H9 (cell line): ENCODE data around the gene SCRN1. TPM values are rescaled to one million over a fixed set of nuclear protein-coding genes. Genes with fewer than 3 reads are reported as not detected.

Experiments used
- DNase-seq: peaks from one replicate; pipeline ENCODE4 v3.0.0-alpha.2; 2017
- H2AFZ ChIP-seq: one replicate; pipeline ENCODE4 v1.6.1; 2013; ENCODE audit warnings: mild to moderate bottlenecking, low read length, control low read depth, moderate library complexity
- H2AK5ac ChIP-seq: 2 replicates; pipeline ENCODE4 v1.6.1; 2013; ENCODE audit warnings: low read length, control low read depth, mixed read lengths; ENCODE audit not compliant: insufficient read length
- H2BK120ac ChIP-seq: one replicate; pipeline ENCODE4 v1.6.1; 2013; ENCODE audit warnings: low read depth, mild to moderate bottlenecking, low read length, control low read depth, inconsistent platforms; ENCODE audit not compliant: poor library complexity, severe bottlenecking
- H2BK12ac ChIP-seq: 2 replicates; pipeline ENCODE4 v1.6.1; 2013; ENCODE audit warnings: low read length, control low read depth, mixed read lengths, low read depth; ENCODE audit not compliant: insufficient read length
- H2BK15ac ChIP-seq: 2 replicates; pipeline ENCODE4 v1.6.1; 2013; ENCODE audit warnings: low read depth, low read length, control low read depth
- H2BK20ac ChIP-seq: one replicate; pipeline ENCODE4 v1.6.1; 2013; ENCODE audit warnings: low read depth, mild to moderate bottlenecking, low read length, control low read depth, inconsistent platforms; ENCODE audit not compliant: poor library complexity, severe bottlenecking
- H2BK5ac ChIP-seq: 2 replicates; pipeline ENCODE4 v1.6.1; 2013; ENCODE audit warnings: low read length, control low read depth, mixed read lengths; ENCODE audit not compliant: insufficient read length
- H3K14ac ChIP-seq: 2 replicates; pipeline ENCODE4 v1.6.1; 2013; ENCODE audit warnings: low read length, control low read depth; ENCODE audit not compliant: insufficient read depth
- H3K18ac ChIP-seq: 2 replicates; pipeline ENCODE4 v1.6.1; 2013; ENCODE audit warnings: low read depth, mild to moderate bottlenecking, mixed read lengths, low read length, control low read depth; ENCODE audit not compliant: insufficient read length
- H3K23ac ChIP-seq: 2 replicates; pipeline ENCODE4 v1.6.1; 2013; ENCODE audit warnings: low read length, control low read depth, mixed read lengths, low read depth; ENCODE audit not compliant: insufficient read length
- H3K23me2 ChIP-seq: 2 replicates; pipeline ENCODE4 v1.6.1; 2013; ENCODE audit warnings: low read depth, mild to moderate bottlenecking, mixed read lengths, low read length, control low read depth; ENCODE audit not compliant: insufficient read length, poor library complexity, severe bottlenecking
- H3K27ac ChIP-seq: 2 replicates; pipeline ENCODE4 v1.5.1; 2013; ENCODE audit warnings: low read length, control low read depth, mixed read lengths, low read depth; ENCODE audit not compliant: insufficient read length
- H3K27me3 ChIP-seq: 2 replicates; pipeline ENCODE4 v1.6.1; 2013; ENCODE audit warnings: low read length, control low read depth, inconsistent platforms; ENCODE audit not compliant: insufficient read depth
- H3K4ac ChIP-seq: 2 replicates; pipeline ENCODE4 v1.6.1; 2013; ENCODE audit warnings: low read depth, mild to moderate bottlenecking, control low read depth, inconsistent platforms, low read length, moderate library complexity
- H3K4me1 ChIP-seq: 2 replicates; pipeline ENCODE4 v1.6.1; 2013; ENCODE audit warnings: low read length, control low read depth, inconsistent platforms; ENCODE audit not compliant: insufficient read depth
- H3K4me2 ChIP-seq: 2 replicates; pipeline ENCODE4 v1.6.1; 2013; ENCODE audit warnings: low read length, control low read depth, mixed read lengths; ENCODE audit not compliant: insufficient read length, insufficient read depth
- H3K56ac ChIP-seq: 2 replicates; pipeline ENCODE4 v1.6.1; 2013; ENCODE audit warnings: low read depth, mild to moderate bottlenecking, mixed read lengths, low read length, control low read depth; ENCODE audit not compliant: insufficient read length
- H3K79me1 ChIP-seq: 2 replicates; pipeline ENCODE4 v1.6.1; 2013; ENCODE audit warnings: low read depth, mild to moderate bottlenecking, moderate library complexity, low read length, control low read depth, inconsistent platforms; ENCODE audit not compliant: insufficient read depth, poor library complexity, severe bottlenecking
- H3K79me2 ChIP-seq: 2 replicates; pipeline ENCODE4 v1.6.1; 2013; ENCODE audit warnings: low read length, control low read depth, inconsistent platforms; ENCODE audit not compliant: insufficient read depth
- H3K9ac ChIP-seq: 2 replicates; pipeline ENCODE4 v1.6.1; 2013; ENCODE audit warnings: low read length, control low read depth, mixed read lengths; ENCODE audit not compliant: insufficient read length; ENCODE audit errors: extremely low read depth
- H3K9me3 ChIP-seq: one replicate; pipeline ENCODE4 v1.6.1; 2013; ENCODE audit warnings: low read depth, low read length, inconsistent platforms; ENCODE audit not compliant: control insufficient read depth
- H3T11ph ChIP-seq: one replicate; pipeline ENCODE4 v1.6.1; 2013; ENCODE audit warnings: mild to moderate bottlenecking, low read length, control low read depth, inconsistent platforms
- H4K20me1 ChIP-seq: one replicate; pipeline ENCODE4 v1.6.1; 2013; ENCODE audit not compliant: control insufficient read depth, insufficient read length, insufficient read depth
- H4K5ac ChIP-seq: 2 replicates; pipeline ENCODE4 v1.6.1; 2013; ENCODE audit warnings: low read depth, mild to moderate bottlenecking, mixed read lengths, low read length, control low read depth; ENCODE audit not compliant: insufficient read length
- H4K8ac ChIP-seq: replicated peaks from 2 replicates; pipeline ENCODE4 v1.6.1; 2013; ENCODE audit warnings: low read length, control low read depth, mixed read lengths, low read depth; ENCODE audit not compliant: insufficient read length
- H4K91ac ChIP-seq: 2 replicates; pipeline ENCODE4 v1.6.1; 2013; ENCODE audit warnings: low read depth, mild to moderate bottlenecking, moderate library complexity, mixed read lengths, low read length, control low read depth; ENCODE audit not compliant: insufficient read length
- H3K27ac Mint-ChIP-seq, 3 experiments: 2 replicates in 2 of 3; 3 replicates in 1 of 3; pipeline ENCODE4 v1.8.0; 2020 to 2021; ENCODE audit warnings: mixed read lengths in 3 of 3, mild to moderate bottlenecking in 1 of 3, moderate library complexity in 1 of 3
- H3K27me3 Mint-ChIP-seq: 2 replicates; pipeline ENCODE4 v1.8.0; 2021; ENCODE audit warnings: low read depth, mild to moderate bottlenecking, moderate library complexity, mixed read lengths
- H3K36me3 Mint-ChIP-seq, 3 experiments: 2 replicates in 2 of 3; 3 replicates in 1 of 3; pipeline ENCODE4 v1.8.0; 2020 to 2021; ENCODE audit warnings: low read depth in 3 of 3, mixed read lengths in 3 of 3; ENCODE audit not compliant: insufficient read depth in 1 of 3
- H3K4me1 Mint-ChIP-seq, 2 experiments: 2 replicates each; pipeline ENCODE4 v1.8.0; 2020; ENCODE audit warnings: mixed read lengths in 2 of 2
- H3K4me3 Mint-ChIP-seq, 2 experiments: 2 replicates in 1 of 2; 3 replicates in 1 of 2; pipeline ENCODE4 v1.8.0; 2020 to 2021; ENCODE audit warnings: mild to moderate bottlenecking in 2 of 2, mixed read lengths in 2 of 2, moderate library complexity in 1 of 2
- H3K9me3 Mint-ChIP-seq, 2 experiments: 2 replicates in 1 of 2; 3 replicates in 1 of 2; pipeline ENCODE4 v1.8.0; 2020; ENCODE audit warnings: mild to moderate bottlenecking in 2 of 2, mixed read lengths in 2 of 2, moderate library complexity in 1 of 2
- WGBS: extraction: QIAGEN DNeasy Blood & Tissue Kit; methylation state at CpG from one replicate; pipeline ENCODE4 v1.1.7; 2013; ENCODE audit warnings: missing lambda C conversion rate, low lambda C conversion rate, mixed read lengths; ENCODE audit not compliant: insufficient read length; ENCODE audit errors: extremely low coverage; 5-methylcytosine and 5-hydroxymethylcytosine counted together
- total RNA-seq: library from RNA; stranded (reverse); gene quantifications from 2 replicates; pipeline ENCODE4 v1.2.1, GENCODE V29; 2021
- TF ChIP-seq, protein P1 (sequence below): fragments of 200-600 bp; sonication (generic); conservative IDR thresholded peaks from 3 replicates; pipeline ENCODE4 v1.8.0; 2021; ENCODE audit warnings: antibody characterized with exemption, mild to moderate bottlenecking

SCRN1 gene
- total RNA-seq, 1 experiment from 2014 or later = 101 TPM

DNA sequence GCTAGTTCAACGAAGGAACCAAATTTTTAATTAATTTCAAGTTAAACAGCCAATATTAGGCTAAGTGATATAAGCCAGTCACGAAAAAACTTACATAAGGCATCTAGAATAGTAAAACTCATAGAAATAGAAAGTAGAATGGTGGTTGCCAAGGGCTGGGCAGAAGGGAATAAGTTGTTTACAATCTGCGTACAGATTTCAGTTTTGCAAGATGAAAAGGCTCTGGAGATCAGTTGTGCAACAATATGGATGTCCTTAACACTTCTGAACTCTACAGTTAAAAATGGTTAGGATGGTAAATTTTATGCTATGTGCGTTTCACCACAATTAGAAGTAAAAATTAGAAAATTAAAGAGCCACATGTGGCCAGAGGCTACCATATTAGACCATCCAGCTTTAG lies 13.3 kb downstream of the SCRN1 start:
- no peak overlapping the region for H4K5ac ChIP-seq
- Mint-ChIP-seq H3K36me3 (0 out of 7 replicates have a peak, but pooled peaks cover 0 to 2% (median 0%) of the 10 kb centered on the region in 3 experiments), H3K4me3 (no peak overlapping the region), H3K9me3 (no peaks in the 10 kb centered on the region), H3K4me1 (peaks cover 7 to 17% of the 10 kb centered on the region in 2 experiments; a peak in 3 of 4 replicates), H3K27me3 (no peaks in the 10 kb centered on the region), H3K27ac (no peak overlapping the region)
- H2BK15ac ChIP-seq = no peak overlapping the region
- H2BK5ac ChIP-seq = no peak overlapping the region
- H3K27me3 ChIP-seq = no peaks in the 10 kb centered on the region
- no peak overlapping the region for H3K27ac ChIP-seq
- H3K4me1 ChIP-seq = no peaks in the 10 kb centered on the region
- no peak overlapping the region for H3T11ph ChIP-seq
- WGBS = no CpG with 5 or more reads among the region's 4 CpGs
- no peak overlapping the region for H4K8ac ChIP-seq
- H2AK5ac ChIP-seq = no peak overlapping the region
- no peak overlapping the region for H2BK20ac ChIP-seq
- peaks cover 9% of the 10 kb centered on the region; the same call in 1 of the 2 replicates for H3K79me2 ChIP-seq
- no peaks in the 10 kb centered on the region for H3K23me2 ChIP-seq
- no peak overlapping the region for H2BK12ac ChIP-seq
- H4K20me1 ChIP-seq = no peaks in the 10 kb centered on the region
- no peaks in the 10 kb centered on the region for H3K9me3 ChIP-seq
- no peak overlapping the region for H4K91ac ChIP-seq
- H2BK120ac ChIP-seq = no peak overlapping the region
- no peak overlapping the region for H3K14ac ChIP-seq
- no peak overlapping the region for H3K9ac ChIP-seq
- TF ChIP-seq, protein P1, sequence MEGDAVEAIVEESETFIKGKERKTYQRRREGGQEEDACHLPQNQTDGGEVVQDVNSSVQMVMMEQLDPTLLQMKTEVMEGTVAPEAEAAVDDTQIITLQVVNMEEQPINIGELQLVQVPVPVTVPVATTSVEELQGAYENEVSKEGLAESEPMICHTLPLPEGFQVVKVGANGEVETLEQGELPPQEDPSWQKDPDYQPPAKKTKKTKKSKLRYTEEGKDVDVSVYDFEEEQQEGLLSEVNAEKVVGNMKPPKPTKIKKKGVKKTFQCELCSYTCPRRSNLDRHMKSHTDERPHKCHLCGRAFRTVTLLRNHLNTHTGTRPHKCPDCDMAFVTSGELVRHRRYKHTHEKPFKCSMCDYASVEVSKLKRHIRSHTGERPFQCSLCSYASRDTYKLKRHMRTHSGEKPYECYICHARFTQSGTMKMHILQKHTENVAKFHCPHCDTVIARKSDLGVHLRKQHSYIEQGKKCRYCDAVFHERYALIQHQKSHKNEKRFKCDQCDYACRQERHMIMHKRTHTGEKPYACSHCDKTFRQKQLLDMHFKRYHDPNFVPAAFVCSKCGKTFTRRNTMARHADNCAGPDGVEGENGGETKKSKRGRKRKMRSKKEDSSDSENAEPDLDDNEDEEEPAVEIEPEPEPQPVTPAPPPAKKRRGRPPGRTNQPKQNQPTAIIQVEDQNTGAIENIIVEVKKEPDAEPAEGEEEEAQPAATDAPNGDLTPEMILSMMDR = no peak
- no peak overlapping the region for H3K4me2 ChIP-seq
- H2AFZ ChIP-seq = no peak overlapping the region
- no peak overlapping the region for H3K18ac ChIP-seq
- H3K56ac ChIP-seq = no peak overlapping the region
- no peak overlapping the region for H3K4ac ChIP-seq
- DNase-seq = no peak
- H3K79me1 ChIP-seq = peaks cover 20% of the 10 kb centered on the region
- H3K23ac ChIP-seq = no peak overlapping the region
